H1 (cell line): Measurements from ENCODE around the gene LY6G6F. TPM values are rescaled to one million over a fixed set of nuclear protein-coding genes. Genes with fewer than 3 reads are reported as not detected.

Experiments used
- CTCF ChIA-PET: fragments of 300-600 bp; sonication (Branson Sonifier 250); formaldehyde crosslinking; loops from one replicate; lab custom pipeline; 2021; ENCODE audit not compliant: partially characterized antibody; lab: Charles Lee
- POLR2A ChIA-PET: fragments of 300-600 bp; sonication (Branson Sonifier 250); formaldehyde crosslinking; loops from one replicate; lab custom pipeline; 2021; ENCODE audit warnings: inconsistent platforms; ENCODE audit not compliant: partially characterized antibody; lab: Charles Lee
- DNase-seq, 2 experiments: peaks; one replicate each; pipeline versions ENCODE4 v3.0.0 to v3.0.0-alpha.2; 2010 to 2022; ENCODE audit warnings: low spot score in 2 of 2, low read depth in 1 of 2, mixed read lengths in 1 of 2
- FAIRE-seq: peaks from 2 replicates; lab custom pipeline; 2011; peaks lifted over from hg19 to GRCh38; lab: Jason Lieb, UNC
- H2AFZ ChIP-seq: 2 replicates; pipeline ENCODE4 v1.8.1; 2012; ENCODE audit warnings: low read length, inconsistent platforms
- H2AK5ac ChIP-seq: 2 replicates; pipeline ENCODE4 v1.6.1; 2013; ENCODE audit warnings: low read depth, low read length
- H2BK120ac ChIP-seq: replicated peaks from 2 replicates; pipeline ENCODE3; 2013; ENCODE audit warnings: low read depth, low read length, inconsistent platforms
- H2BK12ac ChIP-seq: 2 replicates; pipeline ENCODE4 v1.6.1; 2013; ENCODE audit warnings: low read depth, low read length
- H2BK15ac ChIP-seq: 2 replicates; pipeline ENCODE4 v1.6.1; 2013; ENCODE audit warnings: low read length
- H2BK20ac ChIP-seq: 2 replicates; pipeline ENCODE4 v1.6.1; 2013; ENCODE audit warnings: low read length
- H2BK5ac ChIP-seq: 2 replicates; pipeline ENCODE4 v1.6.1; 2013; ENCODE audit warnings: low read depth, low read length
- H3K14ac ChIP-seq: 2 replicates; pipeline ENCODE4 v1.6.1; 2013; ENCODE audit warnings: inconsistent platforms; ENCODE audit not compliant: insufficient read length
- H3K18ac ChIP-seq: 2 replicates; pipeline ENCODE4 v1.6.1; 2013; ENCODE audit warnings: low read length; ENCODE audit errors: extremely low read depth
- H3K23ac ChIP-seq: 2 replicates; pipeline ENCODE4 v1.6.1; 2013; ENCODE audit warnings: inconsistent platforms; ENCODE audit not compliant: insufficient read length
- H3K23me2 ChIP-seq: 2 replicates; pipeline ENCODE4 v1.6.1; 2013; ENCODE audit warnings: low read depth, low read length
- H3K27ac ChIP-seq: 2 replicates; pipeline ENCODE4 v1.6.1; 2011; ENCODE audit warnings: low read depth, low read length, inconsistent platforms
- H3K27me3 ChIP-seq, 4 experiments: replicated peaks in 1 of 4; 1 replicate in 1 of 4; 2 replicates in 3 of 4; pipeline versions ENCODE4 v1.6.1 to v1.8.1; 2011 to 2013; ENCODE audit warnings: low read length in 3 of 4, mild to moderate bottlenecking in 3 of 4, inconsistent platforms in 2 of 4, mixed read lengths in 2 of 4, moderate library complexity in 1 of 4; ENCODE audit not compliant: control insufficient read depth in 3 of 4, insufficient read depth in 3 of 4; ENCODE audit errors: extremely low read depth in 1 of 4
- H3K36me3 ChIP-seq, 4 experiments: 2 replicates each; pipeline versions ENCODE4 v1.6.1 to v1.8.1; 2011 to 2013; ENCODE audit warnings: mild to moderate bottlenecking in 4 of 4, low read length in 3 of 4, moderate library complexity in 2 of 4, control low read depth in 1 of 4, inconsistent platforms in 1 of 4; ENCODE audit not compliant: insufficient read depth in 4 of 4, control insufficient read depth in 2 of 4
- H3K4ac ChIP-seq: replicated peaks from 2 replicates; pipeline ENCODE3; 2013; ENCODE audit warnings: low read length, low read depth, mixed read lengths, inconsistent platforms; ENCODE audit not compliant: insufficient read length
- H3K4me1 ChIP-seq, 4 experiments: replicated peaks in 1 of 4; 1 replicate in 1 of 4; 2 replicates in 3 of 4; pipeline versions ENCODE4 v1.6.1 to v1.8.1; 2011 to 2013; ENCODE audit warnings: low read length in 3 of 4, inconsistent platforms in 2 of 4, mixed read lengths in 1 of 4; ENCODE audit not compliant: insufficient read depth in 4 of 4, control insufficient read depth in 3 of 4
- H3K4me2 ChIP-seq, 2 experiments: 2 replicates each; pipeline versions ENCODE4 v1.6.1 to v1.8.1; 2011 to 2013; ENCODE audit warnings: low read depth in 2 of 2, low read length in 2 of 2, control low read depth in 1 of 2, inconsistent platforms in 1 of 2, mild to moderate bottlenecking in 1 of 2; ENCODE audit not compliant: insufficient read depth in 1 of 2
- H3K4me3 ChIP-seq, 4 experiments: fragments of 200-600, 300-600 bp in 1 of 4; sonication (generic), shearing (Covaris generic), sonication (Bioruptor Twin) in 1 of 4; 2 replicates each; pipeline versions ENCODE4 v1.5.1 to v1.8.1; 2011 to 2016; ENCODE audit warnings: low read length in 4 of 4, low read depth in 3 of 4, control low read depth in 2 of 4, inconsistent platforms in 2 of 4, mild to moderate bottlenecking in 2 of 4, mixed read lengths in 1 of 4, moderate library complexity in 1 of 4; ENCODE audit not compliant: insufficient read depth in 2 of 4; ENCODE audit errors: extremely low read depth in 1 of 4
- H3K56ac ChIP-seq: replicated peaks from 2 replicates; pipeline ENCODE3; 2013; ENCODE audit warnings: low read depth, mild to moderate bottlenecking, mixed read lengths, low read length, inconsistent platforms; ENCODE audit not compliant: insufficient read length
- H3K79me1 ChIP-seq: 2 replicates; pipeline ENCODE4 v1.6.1; 2013; ENCODE audit warnings: low read depth, low read length, control low read depth
- H3K79me2 ChIP-seq, 2 experiments: 2 replicates each; pipeline versions ENCODE4 v1.6.1 to v1.8.1; 2012 to 2013; ENCODE audit warnings: low read length in 2 of 2, mild to moderate bottlenecking in 2 of 2, inconsistent platforms in 1 of 2; ENCODE audit not compliant: insufficient read depth in 2 of 2, control insufficient read depth in 1 of 2
- H3K9ac ChIP-seq, 4 experiments: replicated peaks in 1 of 4; 1 replicate in 1 of 4; 2 replicates in 3 of 4; pipeline versions ENCODE4 v1.6.1 to v1.8.1; 2011 to 2013; ENCODE audit warnings: low read depth in 3 of 4, low read length in 3 of 4, control low read depth in 2 of 4, mild to moderate bottlenecking in 2 of 4, moderate library complexity in 2 of 4, inconsistent platforms in 1 of 4; ENCODE audit errors: extremely low read depth in 1 of 4
- H3K9me3 ChIP-seq, 2 experiments: 2 replicates each; pipeline versions ENCODE4 v1.6.1 to v1.8.1; 2012 to 2013; ENCODE audit warnings: mild to moderate bottlenecking in 2 of 2, moderate library complexity in 2 of 2, control low read depth in 1 of 2, inconsistent platforms in 1 of 2, low read depth in 1 of 2, low read length in 1 of 2, mixed read lengths in 1 of 2; ENCODE audit not compliant: insufficient read depth in 2 of 2
- H4K20me1 ChIP-seq, 2 experiments: replicated peaks in 1 of 2; 2 replicates each; pipeline versions ENCODE3 to v1.8.1; 2011 to 2013; ENCODE audit warnings: inconsistent platforms in 2 of 2, low read length in 2 of 2, mild to moderate bottlenecking in 1 of 2; ENCODE audit not compliant: insufficient read depth in 2 of 2, control insufficient read depth in 1 of 2
- H4K5ac ChIP-seq: 2 replicates; pipeline ENCODE4 v1.6.1; 2013; ENCODE audit warnings: low read length, low read depth, mixed read lengths, inconsistent platforms; ENCODE audit not compliant: insufficient read length
- H4K8ac ChIP-seq: 2 replicates; pipeline ENCODE4 v1.8.0; 2013; ENCODE audit warnings: mild to moderate bottlenecking, moderate library complexity, low read length, inconsistent platforms; ENCODE audit not compliant: insufficient read depth; ENCODE audit errors: extremely low read depth
- H4K91ac ChIP-seq: replicated peaks from 2 replicates; pipeline ENCODE3; 2013; ENCODE audit warnings: low read length, mixed read lengths, inconsistent platforms; ENCODE audit not compliant: insufficient read length
- JUND ChIP-seq: IDR thresholded peaks from 2 replicates; pipeline ENCODE4 v1.6.1; 2011; ENCODE audit warnings: mild to moderate bottlenecking, improper control_type of control experiment, low read length
- KDM1A ChIP-seq: fragments of 200-600, 300-600 bp; sonication (generic); IDR thresholded peaks from 2 replicates; pipeline ENCODE4 v1.7.1; 2016; ENCODE audit warnings: mild to moderate bottlenecking, low read length, borderline replicate concordance
- RAD21 ChIP-seq, 2 experiments: IDR thresholded peaks in 1 of 2; conservative IDR thresholded peaks in 1 of 2; 2 replicates each; pipeline ENCODE4 v1.6.1; 2011; ENCODE audit warnings: low read depth in 2 of 2, low read length in 2 of 2, improper control_type of control experiment in 1 of 2, inconsistent platforms in 1 of 2, mild to moderate bottlenecking in 1 of 2, moderate library complexity in 1 of 2
- RXRA ChIP-seq: IDR thresholded peaks from 2 replicates; pipeline ENCODE4 v1.6.1; 2011; ENCODE audit warnings: low read depth, mild to moderate bottlenecking, low read length, moderate library complexity; ENCODE audit not compliant: insufficient read depth
- WGBS, 2 experiments: shearing (Covaris generic) in 1 of 2; methylation state at CpG; one replicate each; pipeline versions ENCODE4 v1.1.6 to v1.1.7; 2013 to 2015; ENCODE audit warnings: low lambda C conversion rate in 2 of 2, mixed read lengths in 2 of 2, inconsistent platforms in 1 of 2, low coverage in 1 of 2, missing lambda C conversion rate in 1 of 2; ENCODE audit not compliant: insufficient replicate concordance in 2 of 2, insufficient coverage in 1 of 2, insufficient read length in 1 of 2; ENCODE audit errors: extremely low coverage in 1 of 2, missing lambda C conversion rate in 1 of 2; 5-methylcytosine and 5-hydroxymethylcytosine counted together
- polyA plus RNA-seq, 7 experiments: library from polyadenylated mRNA; depleted of rRNA in 3 of 7; stranded (reverse) in 5 of 7; unstranded in 2 of 7; fragments of >200 nt in 5 of 7; fragments of 200-250 nt in 2 of 7; gene quantifications; 1 replicate in 5 of 7; 2 replicates in 1 of 7; 4 replicates in 1 of 7; pipeline versions ENCODE4 v1.2.1 to v1.2.3, GENCODE V29; 2011 to 2013; ENCODE audit warnings: missing spikeins in 2 of 7, mixed read lengths in 2 of 7
- total RNA-seq: library from RNA; stranded (reverse); fragmentation: NEBNext Ultra II Directional; extraction: Animal tissue kit (Norgen Biotek cat#: 25700); gene quantifications from 2 replicates; pipeline ENCODE4 v1.2.1, GENCODE V29; 2021
- TF ChIP-seq, protein P1 (sequence below), 3 experiments: IDR thresholded peaks; 1 replicate in 2 of 3; 2 replicates in 1 of 3; pipeline versions ENCODE4 v1.5.1 to v1.6.1; 2011; ENCODE audit warnings: low read length in 3 of 3, mild to moderate bottlenecking in 3 of 3, inconsistent platforms in 2 of 3, low read depth in 1 of 3, moderate library complexity in 1 of 3; ENCODE audit not compliant: insufficient read depth in 1 of 3; ENCODE audit errors: control extremely low read depth in 1 of 3

LY6G6F gene
- total and polyA plus RNA-seq, 2 of the 8 experiments (the other 6 are each of a cell fraction or from before 2014, with no cell fraction given) = not detected

DNA sequence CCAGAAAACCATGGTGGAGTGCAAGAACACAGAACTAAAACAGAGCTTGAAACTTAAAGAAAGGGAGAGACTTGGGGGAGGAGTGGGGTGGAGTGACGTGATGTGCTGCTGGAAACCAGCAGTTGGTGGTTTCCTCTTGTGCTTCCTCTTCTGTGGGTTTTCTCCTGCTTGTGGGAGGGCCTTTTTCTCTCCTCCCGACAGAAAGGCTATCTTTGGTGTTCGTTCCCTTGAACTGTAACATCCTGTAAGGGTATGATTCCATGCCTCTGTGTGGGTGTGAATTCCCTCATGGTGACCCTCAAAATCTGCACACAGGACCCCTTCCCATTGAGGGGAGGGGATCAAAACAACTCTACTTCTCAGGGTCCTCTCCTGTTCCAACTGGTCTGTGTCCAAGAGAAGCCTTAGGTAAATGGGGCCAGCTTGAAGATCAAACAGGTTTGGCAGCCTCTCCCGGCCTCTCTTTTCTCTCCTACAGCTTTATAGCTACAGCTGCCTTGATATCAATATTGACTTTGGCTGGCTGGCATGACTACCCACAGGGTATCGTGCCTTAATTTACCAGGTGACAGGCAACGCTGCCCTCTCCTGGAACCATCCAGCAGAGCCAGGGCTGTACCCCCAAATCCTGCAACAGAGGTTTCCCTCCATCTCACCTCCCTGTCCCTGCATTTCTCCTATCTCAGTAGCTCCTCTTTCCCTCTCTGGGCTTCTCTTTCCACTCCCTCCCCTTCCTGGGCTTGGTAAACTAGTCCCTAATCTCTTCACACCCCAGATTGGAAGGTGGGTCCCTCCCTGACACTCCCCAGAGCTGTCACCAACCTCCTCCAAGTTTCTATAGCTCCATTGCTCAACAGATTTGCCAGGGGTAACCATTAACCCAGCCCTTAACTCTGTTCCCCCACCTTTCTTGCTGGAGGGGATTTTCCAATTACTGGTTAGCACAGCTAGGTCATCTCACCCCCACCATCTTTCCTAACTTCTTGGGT, 31.6 kb downstream of the LY6G6F start:
- H3K4ac ChIP-seq = peak overlapping the region; percentile 28
- no peak for FAIRE-seq
- WGBS, 2 experiments = 56% methylated on average over 6 of the region's 6 CpGs; no CpG with 5 or more reads in 1 of the 2 experiments
- peaks cover 20% of the 10 kb centered on the region for H3K23me2 ChIP-seq
- no peak for DNase-seq
- H4K91ac ChIP-seq = peak overlapping the region; percentile 67
- CTCF ChIA-PET = interaction anchor here (0.6 to 5.9 kb wide), 29 partner anchors 10 to 192 kb away, joined by 3 to 52 read pairs (median 4); partner anchors contain the start of genes APOM, ATP6V1G2, DDAH2 and HSPA1B
- no peaks in the 10 kb centered on the region; a peak in 1 of 4 replicates for H3K9me3 ChIP-seq
- H3K79me2 ChIP-seq = peaks cover 0 to 26% of the 10 kb centered on the region in 2 experiments; a peak in 2 of 4 replicates
- H2AK5ac ChIP-seq = 0 out of 2 replicates have a peak overlapping the region, but pooled peaks have one; percentile 3
- H3K4me1 ChIP-seq = peaks cover 23 to 29% (median 25%) of the 10 kb centered on the region in 4 experiments
- no peaks in the 10 kb centered on the region for H3K27me3 ChIP-seq
- 0 out of 2 replicates have a peak overlapping the region, but pooled peaks have one; percentile 31 for H3K27ac ChIP-seq
- no peak overlapping the region for H3K23ac ChIP-seq
- H2BK15ac ChIP-seq = peak overlapping the region; percentile 93
- H3K56ac ChIP-seq = peak overlapping the region; percentile 5
- H2BK20ac ChIP-seq = peak overlapping the region; percentile 90; the same call in 1 of the 2 replicates
- H3K18ac ChIP-seq = peak overlapping the region; percentile 55
- H4K8ac ChIP-seq = no peak overlapping the region
- H2BK12ac ChIP-seq = peak overlapping the region; percentile 98; the same call in 1 of the 2 replicates
- peak overlapping the region; percentile 86; the same call in 1 of the 2 replicates for H2AFZ ChIP-seq
- no peak overlapping the region for H3K14ac ChIP-seq
- POLR2A ChIA-PET = interaction anchor here (0.6 to 8.7 kb wide), 24 partner anchors 8 to 390 kb away, joined by 3 to 73 read pairs (median 6); partner anchors contain the start of genes ABHD16A, ATF6B, BAG6 and DDAH2
- H3K9ac ChIP-seq = peak overlapping the region in 2 of 4 experiments; percentile 35 to 46; a peak in 1 of 7 replicates
- peak overlapping the region; percentile 86; the same call in 1 of the 2 replicates for H2BK5ac ChIP-seq
- peak overlapping the region in 1 of 4 experiments; percentile 82; a peak in 1 of 8 replicates for H3K4me3 ChIP-seq
- peaks cover 4% of the 10 kb centered on the region in 2 experiments for H4K20me1 ChIP-seq
- H3K79me1 ChIP-seq = peaks cover 8% of the 10 kb centered on the region; the same call in 1 of the 2 replicates
- H3K4me2 ChIP-seq = peak overlapping the region; percentile 52 to 99; a peak in 3 of 4 replicates
- no peak overlapping the region for H4K5ac ChIP-seq
- H2BK120ac ChIP-seq = peak overlapping the region; percentile 19
- H3K36me3 ChIP-seq = peaks cover 5 to 21% (median 8%) of the 10 kb centered on the region in 4 experiments; a peak in 7 of 8 replicates
- TF ChIP-seq JUND (no peak), RAD21 (IDR thresholded peaks at IDR 0.05 in 1 of 2, conservative IDR thresholded peaks at IDR 0.05 in 1 of 2; ENCODE audit: low read depth in 2 of 2, low read length in 2 of 2) (peak; percentile 63 to 65), RXRA (no peak), KDM1A (no peak)
- TF ChIP-seq, protein P1, sequence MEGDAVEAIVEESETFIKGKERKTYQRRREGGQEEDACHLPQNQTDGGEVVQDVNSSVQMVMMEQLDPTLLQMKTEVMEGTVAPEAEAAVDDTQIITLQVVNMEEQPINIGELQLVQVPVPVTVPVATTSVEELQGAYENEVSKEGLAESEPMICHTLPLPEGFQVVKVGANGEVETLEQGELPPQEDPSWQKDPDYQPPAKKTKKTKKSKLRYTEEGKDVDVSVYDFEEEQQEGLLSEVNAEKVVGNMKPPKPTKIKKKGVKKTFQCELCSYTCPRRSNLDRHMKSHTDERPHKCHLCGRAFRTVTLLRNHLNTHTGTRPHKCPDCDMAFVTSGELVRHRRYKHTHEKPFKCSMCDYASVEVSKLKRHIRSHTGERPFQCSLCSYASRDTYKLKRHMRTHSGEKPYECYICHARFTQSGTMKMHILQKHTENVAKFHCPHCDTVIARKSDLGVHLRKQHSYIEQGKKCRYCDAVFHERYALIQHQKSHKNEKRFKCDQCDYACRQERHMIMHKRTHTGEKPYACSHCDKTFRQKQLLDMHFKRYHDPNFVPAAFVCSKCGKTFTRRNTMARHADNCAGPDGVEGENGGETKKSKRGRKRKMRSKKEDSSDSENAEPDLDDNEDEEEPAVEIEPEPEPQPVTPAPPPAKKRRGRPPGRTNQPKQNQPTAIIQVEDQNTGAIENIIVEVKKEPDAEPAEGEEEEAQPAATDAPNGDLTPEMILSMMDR (IDR thresholded peaks at IDR 0.05; ENCODE audit: control extremely low read depth in 1 of 3, insufficient read depth in 1 of 3, low read depth in 1 of 3, low read length in 3 of 3) = peak in 2 of 3 experiments; percentile 43 to 57; a peak in 3 of 4 replicates
